NCI-H524 (cell line): ENCODE measurements around the gene NDST1.
"Not testable (repeated sequence)": the region's sequence is repeated elsewhere in the genome, so short reads cannot be mapped to it uniquely, and the experiment has no call there.

Experiments used
- DNase-seq, 2 experiments: peaks; one replicate each; lab custom pipeline; 2025; lab: John Stamatoyannopoulos, UW

Gene NDST1

DNA sequence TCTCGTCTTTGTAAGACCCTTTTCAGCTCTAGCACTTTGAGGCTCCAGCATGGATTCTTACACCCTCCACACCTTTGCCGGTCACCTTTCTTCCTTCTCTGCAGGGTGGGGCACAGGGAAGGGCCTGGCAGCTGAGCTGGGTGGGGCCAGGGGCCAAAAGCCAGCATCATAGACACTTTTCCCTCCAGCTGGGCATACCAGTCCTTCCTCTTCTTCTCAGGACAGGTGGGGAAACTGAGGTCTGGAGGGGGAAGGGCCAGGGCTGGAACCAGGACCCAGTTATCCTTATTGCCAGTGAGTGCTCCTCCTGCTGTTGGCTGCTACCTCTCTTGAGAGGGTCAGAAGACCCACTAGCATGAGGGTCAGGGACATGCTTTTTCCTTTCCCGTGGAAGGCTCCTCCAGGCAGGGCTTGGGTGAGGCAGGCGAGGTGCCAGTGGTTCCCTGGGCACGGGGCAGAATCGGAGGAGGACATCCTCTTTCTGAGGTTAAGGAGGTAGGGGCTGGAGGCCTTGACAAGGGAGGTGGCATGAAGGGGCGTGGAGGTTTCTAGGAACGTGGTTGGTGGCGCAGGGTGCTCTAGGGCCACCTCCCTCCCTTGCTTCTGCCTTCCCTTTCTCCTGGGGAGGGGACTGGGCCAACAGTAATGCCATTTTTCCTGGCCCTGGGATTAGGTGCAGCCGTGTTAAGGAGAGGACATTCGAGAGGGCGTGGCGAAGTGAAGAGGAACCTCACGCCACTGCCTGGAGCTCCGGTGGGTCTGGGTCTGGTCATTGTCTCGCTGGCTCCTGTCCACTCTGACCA is at the start of gene NDST1:
TSS of gene NDST1 (plus strand) at position 658 of the 803 bp plus-strand sequence. CDS start 13,124 bp downstream, outside the sequence.
- no peak for DNase-seq

DNA sequence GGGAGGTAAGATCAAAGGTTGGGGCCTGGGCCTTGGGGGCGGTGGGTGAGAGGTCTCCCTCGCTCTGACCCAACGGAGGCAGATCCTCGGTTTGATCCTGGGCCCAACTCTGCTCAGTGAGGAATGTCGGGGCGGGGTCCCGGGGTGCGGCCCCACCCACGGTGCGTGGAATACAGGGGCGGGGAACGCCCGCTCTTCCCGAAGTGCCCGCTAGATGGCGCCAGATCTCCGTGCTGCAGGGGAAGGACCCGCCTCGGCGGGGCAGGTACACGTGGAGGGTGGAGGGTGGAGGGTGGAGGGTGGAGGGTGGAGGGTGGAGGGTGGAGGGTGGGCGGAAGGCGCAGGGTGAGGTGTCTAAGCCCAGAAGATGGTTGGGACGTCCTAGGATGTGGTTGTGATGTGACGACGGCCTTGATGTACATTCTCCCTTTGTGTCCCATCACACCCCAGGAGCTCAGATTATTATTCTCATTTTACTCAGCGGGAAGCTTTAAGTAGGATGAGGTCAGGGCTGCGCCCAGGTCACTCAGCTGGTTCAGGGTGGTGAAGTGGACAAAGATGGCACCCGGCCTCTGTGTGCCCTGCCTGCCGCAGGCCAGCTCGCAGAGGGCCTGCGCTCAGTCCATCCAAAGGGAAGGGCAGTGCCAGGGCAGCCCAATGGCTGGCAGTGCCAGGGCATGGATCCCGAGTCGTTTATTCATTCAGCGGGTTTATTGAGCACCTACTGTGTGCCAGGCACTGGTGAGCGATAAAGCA is 49.0 kb upstream of the NDST1 start:
- DNase-seq = peak; percentile 45 to 69

DNA sequence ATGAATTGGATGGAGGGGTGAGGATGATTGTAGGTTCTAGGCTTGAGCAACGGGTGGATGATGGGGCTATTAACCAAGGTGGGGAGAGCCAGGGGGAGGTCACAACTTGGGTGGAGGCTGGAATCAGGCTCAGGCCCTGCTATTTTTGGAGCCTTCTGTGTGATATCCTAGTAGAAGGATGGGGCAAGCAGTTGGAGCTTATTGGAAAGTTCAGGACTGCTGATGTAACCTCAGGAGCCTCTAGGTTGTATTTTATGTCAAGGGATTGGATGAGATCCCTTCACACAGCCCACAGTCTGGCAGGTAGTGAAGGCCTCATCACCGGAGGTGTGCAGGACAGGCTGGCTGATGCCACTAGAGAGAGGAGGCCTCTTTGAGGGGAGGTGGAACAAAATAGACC is 47.1 kb upstream of the NDST1 start:
- no peak for DNase-seq

DNA sequence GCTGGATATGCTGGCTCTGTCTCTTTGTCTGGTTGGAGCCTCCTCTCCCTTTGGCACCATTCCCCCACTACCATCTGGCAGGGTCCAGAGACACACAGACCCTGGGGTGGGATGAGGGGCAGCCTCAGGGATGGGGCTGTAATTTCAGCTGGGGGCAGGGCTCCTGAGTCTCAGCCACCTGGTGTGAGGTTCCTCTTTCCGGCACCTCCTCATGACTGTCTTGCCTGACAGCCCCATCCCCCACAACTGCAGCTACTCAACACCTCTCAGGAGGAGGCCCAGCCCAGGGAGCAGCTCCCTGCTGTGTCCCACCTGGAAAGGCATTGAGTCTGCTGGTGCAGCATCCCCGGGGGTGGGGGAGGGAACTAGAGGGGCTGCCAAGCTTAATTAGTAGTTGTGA is 46.7 kb upstream of the NDST1 start:
- peak; percentile 97 to 98 for DNase-seq

DNA sequence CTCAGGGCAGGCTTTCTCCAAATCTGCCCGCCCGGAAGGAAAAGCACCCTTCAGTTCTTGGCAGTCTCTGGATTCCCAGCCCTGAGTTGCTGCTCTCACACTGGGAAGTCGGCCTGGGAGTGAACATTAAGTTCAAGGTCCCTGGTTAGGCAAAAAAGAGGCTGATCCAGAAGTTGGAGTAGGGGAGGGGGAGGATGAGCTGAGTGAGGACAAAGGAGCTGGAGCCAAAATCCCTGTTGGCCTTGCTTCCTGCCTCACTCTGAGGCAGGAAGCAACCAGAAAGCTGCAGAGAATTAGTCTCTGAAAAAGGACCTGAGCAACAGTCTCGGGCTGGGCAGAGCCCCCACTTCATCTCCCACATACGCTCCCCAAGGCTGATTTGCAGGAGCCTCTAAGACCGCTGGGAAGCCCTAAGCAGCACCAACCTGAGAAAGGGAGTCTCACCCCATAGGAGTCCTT is 43.3 kb upstream of the NDST1 start:
- DNase-seq = no peak

DNA sequence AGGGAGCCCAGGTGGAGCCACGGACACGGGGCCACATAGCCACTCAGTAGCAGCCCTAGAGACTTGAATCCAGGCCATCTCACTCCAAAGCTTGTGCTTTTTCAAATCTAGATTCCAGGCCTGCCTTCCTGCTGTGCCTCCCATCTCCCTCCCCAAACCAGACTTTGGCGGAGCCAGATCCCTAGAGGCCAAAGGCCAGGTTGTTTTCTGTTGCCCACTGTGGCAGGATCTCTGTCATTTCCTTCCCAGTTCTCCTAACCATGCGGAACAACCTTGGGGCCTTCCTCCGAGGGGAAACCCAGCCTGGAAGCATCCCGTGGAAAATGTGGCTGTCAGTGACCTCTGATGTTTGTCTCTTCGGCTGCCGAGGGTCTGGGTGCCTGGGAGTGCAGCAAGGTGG is 42.0 kb upstream of the NDST1 start:
- DNase-seq = no peak

DNA sequence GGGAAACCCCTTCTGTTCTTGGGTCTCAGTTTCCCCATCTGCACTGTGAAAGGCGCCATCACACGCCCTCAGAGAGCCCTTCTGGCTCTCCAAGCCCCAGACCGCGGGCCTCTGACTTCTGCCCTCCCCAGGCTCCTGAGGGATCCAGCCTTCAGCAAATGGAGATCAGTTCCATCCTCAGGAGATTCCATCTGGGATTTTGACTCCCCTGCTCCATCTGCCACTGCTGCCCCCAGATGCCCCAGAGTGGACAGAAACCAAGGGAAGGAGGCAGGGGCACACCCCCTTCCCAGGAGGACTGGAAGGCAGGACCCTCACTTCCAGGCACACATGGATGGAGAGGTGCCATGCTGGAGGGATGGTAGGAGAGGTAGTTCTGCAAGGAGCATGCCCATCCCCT is 39.7 kb upstream of the NDST1 start:
- DNase-seq = peak; percentile 33 to 77

DNA sequence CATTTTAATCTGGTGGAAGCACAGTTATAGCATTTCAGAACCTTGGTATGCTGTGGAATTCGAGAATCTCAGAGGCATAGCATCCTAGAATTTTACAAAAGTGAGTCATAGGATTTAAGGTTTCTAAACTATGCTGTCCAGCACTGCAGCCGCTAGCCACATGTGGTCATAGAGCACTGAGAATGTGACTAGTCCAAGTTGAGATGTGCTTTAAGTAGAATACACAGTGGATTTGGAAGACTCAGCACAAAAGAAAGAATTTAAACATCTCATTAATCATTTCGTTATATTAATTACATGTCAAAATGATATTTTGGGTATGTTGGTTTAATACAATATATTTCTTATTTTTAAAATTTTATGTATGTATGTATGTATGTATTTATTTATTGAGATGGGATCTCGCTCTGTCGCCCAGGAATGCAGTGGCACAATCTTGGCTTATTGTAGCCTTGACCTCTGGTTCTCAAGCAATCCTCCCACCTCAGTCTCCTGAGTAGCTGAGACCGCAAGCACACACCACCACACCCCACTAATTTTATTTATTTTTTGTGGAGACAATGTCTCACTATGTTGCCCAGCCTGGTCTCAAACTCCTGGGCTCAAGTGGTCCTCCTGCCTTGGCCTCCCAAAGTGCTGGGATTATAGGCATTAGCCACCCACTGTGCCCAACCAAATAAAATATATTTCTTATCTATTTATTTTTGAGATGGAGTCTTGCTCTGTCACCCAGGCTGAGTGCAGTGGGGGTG is 38.0 kb upstream of the NDST1 start:
- DNase-seq = no peak

DNA sequence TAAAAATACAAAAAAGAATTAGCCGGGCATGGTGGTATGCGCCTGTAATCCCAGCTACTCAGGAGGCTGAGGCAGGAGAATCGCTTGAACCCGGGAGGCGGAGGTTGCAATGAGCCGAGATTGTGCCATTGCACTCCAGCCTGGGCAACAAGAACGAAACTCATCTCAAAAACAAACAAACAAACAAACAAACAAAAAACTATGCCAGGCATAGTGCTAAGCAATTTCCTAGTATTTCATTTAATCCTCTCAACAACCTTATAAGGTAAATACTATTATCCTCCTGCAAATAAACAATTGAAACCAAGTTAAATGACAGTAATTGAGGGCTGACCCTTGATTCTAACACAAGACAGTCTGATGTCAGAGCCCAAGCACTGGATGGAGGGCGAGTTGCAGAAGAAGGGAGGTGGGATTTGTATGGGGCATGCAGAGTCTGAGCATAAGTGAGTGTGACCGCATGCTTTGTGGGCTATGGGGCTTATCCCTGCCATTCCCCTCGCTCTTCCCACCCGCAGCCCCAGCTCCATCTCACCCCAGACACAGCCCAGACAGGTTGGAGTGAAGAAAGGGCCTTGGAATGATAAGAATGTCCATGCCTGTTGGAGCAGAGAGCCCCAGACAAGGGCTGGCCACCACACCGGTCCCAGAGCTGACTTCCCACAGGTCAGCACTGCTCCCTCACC is 34.1 kb upstream of the NDST1 start:
- DNase-seq = no peak

DNA sequence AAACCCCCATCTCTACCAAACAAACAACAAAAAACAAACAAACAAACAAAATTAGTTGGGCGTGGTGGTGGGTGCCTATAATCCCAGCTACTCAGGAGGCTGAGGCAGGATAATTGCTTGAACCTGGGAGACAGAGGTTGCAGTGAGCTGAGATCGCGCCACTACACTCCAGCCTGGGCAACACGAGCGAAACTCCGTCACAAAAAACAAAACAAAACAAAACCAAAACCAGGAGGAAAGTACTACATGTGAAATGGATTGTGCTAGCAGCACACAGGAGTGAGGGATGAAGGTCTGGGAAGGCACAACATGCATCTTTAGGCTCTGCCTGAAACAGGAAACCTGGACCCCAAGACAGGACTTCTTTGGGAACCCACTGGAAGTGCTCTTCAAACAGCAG is 31.4 kb upstream of the NDST1 start:
- DNase-seq = not testable (repeated sequence)

DNA sequence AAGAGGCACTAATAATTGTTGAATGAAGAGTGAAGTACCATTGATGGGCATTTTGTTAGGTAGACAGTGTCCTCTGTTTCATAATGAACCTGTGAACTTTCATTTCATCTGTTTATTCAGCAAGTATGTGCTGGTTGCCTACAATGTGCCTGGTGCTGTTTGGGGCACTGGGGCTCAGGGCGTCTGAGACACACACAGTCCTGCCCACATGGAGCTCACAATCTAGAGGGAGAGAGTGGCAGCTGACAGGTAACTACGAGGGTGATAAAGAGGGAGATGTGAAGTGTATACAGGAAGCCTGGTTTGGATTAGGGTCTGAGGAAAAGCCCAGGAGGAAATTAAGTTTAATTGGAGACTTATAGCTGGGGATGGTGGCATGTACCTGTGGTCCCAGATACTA is 28.5 kb upstream of the NDST1 start:
- DNase-seq = no peak

DNA sequence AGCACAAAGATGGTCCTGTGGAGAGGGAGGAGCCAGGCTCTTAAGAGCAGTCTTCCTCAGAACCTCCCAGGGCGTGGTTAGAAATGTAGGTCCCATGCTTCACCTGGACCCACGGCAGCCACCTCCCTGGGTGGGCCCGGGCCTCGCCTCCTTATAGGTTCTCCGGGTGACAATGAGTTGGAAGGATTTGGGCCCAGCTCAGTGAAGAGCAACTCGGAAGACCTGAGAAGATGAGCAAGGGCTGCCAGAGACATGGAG is 26.3 kb upstream of the NDST1 start:
- no peak for DNase-seq

DNA sequence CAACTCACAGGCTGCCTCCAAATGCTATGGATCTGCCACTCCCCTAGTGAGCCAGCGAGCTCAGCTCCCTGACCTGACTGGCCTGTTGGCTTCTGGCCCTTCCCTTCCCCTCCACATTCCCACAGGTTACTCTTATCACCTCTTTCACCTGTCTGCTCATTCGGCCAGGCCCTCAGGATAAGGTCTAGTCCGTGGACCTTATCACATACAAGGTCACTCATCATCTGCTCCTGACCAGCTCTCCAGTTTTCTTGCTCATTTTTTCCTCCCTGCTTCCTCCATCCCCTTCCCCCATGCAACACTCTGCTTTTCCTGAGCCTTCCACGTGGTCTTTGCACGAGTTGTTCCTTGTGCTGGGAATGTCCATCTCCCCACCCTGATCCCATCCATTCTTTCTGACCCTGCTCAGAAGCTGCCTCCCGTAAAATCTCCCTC is 25.9 kb upstream of the NDST1 start:
- DNase-seq = no peak

DNA sequence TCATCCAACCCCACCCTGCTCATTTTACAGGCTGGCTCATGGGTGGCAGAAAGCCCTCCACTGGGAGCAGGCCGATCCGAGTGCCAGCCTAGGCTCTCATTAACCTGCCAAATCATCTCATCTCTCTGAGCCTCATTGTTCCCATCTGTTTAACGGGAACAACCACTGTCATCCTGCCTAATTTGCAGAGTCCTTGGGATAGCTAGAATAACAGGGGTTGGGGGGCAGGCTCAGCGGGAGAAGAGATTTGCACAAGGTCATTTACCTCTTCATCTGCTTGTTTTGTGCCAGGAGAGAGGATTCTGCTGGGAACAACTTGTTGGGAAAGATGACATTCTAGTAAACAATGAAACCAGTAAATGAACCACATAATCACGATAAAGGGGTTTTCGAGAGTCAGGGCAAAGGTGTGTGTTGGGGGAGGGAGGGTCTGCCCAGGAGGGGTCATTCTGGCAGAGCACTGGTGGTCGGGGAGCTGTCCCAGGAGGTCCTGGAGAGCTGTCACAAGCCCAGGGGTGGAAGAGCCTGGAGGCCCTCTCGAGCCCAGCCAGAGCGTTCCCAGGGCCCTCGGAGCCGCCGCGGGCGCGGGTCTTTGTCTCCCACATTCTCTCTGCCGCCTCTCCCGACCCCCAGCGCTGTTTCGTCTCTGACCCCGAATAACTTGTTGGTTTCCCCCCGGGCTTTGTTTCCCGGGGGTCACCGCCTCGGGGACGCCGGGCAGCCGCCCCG is 22.8 kb upstream of the NDST1 start:
- DNase-seq = no peak

DNA sequence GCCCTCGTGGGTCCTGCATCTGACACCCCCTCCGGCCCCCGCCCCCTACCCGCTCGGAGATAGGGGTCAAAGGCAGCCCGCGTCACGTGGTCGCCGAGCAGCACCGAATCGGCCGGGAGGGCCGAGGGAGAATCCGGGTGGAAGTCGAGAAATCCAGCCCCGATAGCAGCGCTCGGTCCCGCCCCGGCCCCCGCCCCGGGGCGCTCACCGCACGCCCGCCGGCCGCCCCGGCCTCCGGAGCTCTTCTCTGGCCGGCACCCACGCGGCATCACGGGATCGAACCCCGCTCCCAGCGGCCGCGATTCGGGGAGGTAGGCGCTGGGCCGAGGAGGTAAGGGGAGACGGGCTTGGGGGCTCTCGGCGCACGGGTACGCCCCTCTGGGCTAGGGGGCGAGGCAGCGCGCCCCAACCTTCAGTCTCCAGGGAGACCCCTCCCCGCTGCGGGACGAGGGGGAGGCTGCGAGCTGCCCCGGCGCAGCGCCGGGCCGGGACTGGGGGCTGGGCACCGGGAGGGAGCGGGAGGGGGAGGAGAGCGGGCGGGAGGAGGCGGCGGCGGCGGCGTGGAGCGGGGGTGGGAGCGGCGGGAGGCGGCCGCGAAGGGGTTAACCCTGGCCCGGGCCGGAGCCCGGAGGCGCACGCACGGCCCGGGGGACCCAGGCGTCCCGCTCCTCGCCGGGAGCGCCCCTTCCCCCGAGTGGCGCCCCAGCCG is 22.1 kb upstream of the NDST1 start:
- DNase-seq = peak; percentile 20 to 37

DNA sequence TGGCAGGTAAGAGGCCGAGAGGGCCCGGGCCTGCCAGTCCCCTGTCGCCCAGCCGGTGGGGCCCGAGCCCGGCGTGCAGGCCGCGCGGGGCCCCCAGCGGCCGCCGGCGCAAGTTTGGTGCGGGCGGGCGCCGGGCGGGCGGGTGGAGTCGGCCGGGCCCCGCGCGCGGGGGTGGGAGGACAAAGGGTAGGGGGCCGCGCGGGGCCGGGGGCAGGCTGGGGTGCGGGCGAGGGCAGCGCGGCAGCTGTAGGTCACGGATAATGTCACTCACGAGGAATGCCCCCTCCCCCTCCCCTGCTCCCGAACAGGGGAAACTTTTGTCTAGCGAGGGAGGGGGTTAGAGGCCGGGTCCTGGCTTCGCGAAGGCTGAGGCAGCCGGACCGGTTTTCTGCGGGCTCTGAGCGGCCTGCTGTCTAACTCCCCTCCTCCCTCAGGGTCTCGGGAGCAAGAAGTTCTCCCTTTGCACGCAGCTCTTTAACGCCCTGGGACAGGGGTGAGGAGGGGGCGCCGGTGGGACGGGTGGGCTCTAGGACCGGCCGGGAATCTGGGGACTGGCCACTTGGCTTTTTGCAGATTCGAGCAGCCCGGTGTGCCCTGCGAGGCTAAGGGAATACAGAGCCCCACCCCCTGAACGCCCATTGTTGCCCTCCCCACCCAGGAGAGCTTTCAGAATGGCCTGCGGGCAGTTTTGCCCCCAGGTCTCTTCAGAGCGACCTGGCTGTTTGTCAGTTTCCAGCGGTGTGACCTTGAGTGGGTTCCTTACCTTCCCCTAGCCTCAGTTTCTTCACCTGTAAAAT is 21.3 kb upstream of the NDST1 start:
- DNase-seq = peak; percentile 36 to 58

DNA sequence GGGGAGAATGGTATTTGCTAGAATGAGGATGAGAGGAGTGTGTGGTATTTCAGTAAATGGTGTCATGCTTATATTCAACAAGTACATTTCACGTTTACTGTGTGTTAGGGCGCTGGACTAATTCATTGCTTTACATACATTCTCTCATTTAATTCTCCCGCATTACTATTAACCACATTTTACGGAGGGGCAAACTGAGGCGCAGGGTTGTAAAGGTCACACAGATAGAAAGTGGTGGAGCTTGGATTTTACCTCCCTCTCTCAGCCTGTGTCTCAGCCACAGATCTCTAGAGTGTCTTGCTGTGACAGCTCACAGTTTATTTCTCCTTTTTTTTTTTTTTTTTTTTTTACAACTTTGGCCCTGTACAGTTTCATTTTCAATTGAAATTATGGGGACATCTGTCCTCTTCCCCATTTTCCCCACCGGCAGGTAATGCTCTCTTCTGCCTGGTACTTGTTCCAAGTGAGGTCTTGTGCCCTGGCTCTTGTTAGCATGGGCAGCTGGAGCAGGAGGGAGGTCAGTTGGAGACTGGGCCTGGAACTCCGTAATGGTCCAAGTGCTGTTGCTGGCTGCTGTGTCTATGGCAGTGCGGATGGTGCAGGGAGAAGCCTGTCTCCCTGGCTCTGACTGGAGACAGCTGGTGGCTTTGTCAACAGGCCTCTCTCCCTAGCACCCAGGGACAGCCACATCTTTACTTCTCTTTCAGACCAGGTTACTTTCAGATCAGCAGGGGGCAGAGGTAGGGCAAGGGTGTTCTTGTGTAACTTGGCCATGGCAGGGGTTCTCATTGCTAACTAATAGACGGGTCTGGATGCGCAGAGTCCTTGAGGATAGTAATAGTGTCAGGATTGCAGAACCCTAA is 20.5 kb upstream of the NDST1 start:
- peak; percentile 46 to 79 for DNase-seq

DNA sequence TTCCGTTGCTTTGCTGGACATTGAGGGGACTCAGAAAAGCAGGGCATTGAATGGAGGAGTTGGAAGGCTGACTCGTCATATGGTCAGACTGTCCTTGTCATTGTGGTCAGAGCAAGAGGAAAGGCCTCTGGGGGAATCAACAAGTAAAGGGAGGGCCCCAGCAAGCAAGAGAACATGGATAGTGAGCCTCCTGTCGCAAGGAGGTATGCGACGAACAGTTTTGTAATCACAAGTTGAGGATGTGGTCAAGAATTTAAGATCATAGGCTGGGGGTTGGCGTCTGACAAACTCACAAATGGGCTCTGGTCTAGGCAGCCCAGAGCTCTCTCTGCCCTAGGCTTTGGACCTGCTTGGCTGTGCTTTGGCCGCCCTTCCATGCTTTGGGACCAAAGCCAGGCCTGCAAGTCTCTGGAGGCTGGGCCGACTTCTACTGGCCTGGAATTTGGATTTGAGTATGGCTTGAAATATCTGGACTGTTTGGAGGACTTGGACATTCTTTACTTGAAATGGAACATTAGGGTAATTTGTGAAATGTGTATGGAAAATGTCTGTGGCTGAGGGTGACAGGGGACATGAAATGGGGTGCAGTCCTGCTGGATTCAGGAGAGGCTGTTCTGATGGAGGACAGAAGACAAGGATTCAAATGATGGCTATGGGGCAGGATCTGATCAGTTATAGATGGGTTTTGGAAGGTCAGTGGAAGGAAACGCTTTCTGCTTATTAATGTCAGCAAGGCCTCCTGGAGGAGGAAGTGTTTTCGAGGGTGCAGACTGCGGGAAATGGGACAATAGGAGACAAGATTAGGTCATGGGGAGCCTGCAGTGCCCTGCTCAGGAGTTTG is 19.2 kb upstream of the NDST1 start:
- no peak for DNase-seq
